NCI-H2196 (cell line): ENCODE results near the gene C4orf50.
"Not testable (repeated sequence)": the region's sequence is repeated elsewhere in the genome, so short reads cannot be mapped to it uniquely, and the experiment has no call there.

Experiments
- DNase-seq: peaks from one replicate; lab custom pipeline; 2025; ENCODE audit not compliant: unreplicated experiment; lab: John Stamatoyannopoulos, UW

The C4orf50 gene

DNA sequence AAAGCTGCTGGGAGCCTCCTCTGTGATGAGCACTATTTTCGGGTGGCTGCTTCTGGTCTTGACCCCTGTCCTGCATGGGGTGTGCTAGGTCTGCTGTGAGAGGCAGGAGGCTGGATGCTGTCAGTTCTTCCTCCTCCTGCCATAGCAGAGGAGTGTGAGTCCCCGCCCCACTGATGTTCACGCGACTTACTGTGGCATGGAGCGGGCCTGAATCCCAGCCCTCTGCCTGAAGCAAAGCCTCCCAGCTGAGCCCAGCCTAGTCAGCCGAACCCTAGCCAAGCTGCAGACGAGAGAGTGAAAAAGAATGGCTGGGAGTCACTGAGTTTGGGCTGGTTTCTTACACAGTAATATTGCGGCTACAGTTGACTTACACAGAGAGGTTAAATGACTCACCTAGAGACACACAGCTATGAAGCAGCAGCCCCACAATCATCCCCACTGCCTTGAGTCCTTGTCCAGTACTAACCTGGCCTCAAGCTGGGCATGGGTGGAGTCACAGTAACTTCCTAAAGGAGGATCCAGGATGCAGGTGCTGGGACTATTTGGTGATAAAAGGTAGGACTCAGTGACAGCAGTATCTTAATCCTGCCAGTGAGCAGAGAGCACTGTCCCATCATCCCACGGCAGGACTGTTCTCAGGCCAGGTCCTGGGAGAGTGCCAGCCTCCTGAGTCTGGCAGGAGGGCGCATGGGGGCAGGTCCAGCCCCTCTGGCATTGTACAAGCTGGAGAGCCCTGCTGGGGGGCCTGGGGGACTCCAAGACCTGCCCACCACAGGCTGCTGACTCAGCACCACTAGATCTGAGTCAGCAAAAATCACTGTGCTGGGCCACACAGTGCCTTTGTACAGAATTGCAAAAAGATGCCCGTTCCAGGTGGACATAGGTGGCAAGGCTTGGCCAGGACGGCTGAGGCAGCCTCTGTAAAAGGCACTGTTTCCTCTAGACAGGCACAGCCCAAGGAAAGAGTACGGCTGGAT, 65.0 kb downstream of the C4orf50 start:
- no peak for DNase-seq

DNA sequence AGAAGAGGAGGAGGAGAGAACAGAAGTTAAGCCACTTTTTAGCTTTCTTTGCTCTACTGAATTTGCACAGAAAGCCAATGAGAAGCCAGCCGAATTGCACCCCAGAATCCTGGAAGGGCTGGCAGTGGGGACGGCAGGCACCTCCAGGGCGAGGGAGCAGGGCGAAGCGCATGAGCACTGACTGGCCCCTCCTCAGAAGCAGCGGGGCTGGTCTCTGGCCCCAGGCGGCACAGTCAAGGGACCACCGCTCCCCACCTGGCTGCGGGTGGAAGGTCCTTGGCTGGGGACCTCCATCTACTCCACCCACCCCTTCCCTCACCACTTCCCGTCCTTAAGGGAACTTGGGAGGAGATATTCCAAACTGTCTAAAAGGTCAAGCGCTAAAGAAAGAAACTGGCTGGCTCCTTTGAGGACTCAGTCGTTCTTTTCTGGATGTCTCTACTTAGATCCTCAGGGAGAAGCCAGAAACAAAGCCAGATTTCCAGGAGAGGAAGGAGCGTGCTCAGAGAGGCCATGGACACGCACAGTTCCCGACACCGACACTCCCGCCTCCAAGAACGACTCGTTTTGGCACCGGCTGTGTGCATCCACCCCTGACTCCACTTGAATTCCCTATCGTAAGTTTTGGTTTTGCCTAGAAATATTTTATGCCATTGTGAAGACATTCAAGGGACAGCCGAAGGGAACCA, 65.8 kb downstream of the C4orf50 start:
- DNase-seq: no peak

DNA sequence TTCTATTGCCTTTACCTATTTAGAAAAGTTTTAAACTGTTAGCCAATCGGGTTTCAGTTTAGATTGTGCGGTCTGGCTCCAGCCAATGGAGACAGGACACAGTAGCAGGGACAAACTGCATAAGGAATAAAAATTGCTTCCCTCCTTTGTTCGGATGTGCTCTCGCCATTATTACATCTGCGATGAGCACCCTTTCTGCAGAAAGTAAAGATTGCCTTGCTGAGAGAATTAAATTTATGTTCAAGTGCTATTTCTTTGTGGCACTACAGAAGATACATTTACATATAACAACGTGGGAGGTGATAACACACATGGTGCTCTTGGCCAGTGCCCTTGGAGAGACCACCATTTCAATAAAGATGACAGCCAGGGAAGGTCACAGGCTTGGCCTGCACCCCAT, 71.6 kb downstream of the C4orf50 start:
- DNase-seq: not testable (repeated sequence)

DNA sequence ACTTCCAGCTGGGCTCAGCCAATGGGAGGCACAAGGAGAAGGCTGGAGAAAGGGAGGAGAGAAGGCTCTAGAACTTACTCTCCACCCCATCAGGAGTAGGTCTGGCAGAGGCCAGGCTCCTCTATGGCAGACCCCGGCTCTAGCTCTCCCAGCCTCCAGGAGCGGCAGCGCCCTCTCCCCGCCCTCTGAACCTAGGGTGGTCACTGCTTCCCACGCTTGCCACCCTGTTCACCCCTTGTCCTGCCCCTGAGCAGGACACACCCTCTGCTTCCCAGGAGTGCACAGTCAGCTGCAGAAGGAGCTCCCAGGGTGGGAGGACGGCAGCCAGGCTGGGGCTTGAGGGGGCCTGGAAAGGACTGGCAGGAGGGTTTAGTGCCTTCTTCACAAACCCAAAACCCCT, 72.3 kb downstream of the C4orf50 start:
- DNase-seq: no peak

DNA sequence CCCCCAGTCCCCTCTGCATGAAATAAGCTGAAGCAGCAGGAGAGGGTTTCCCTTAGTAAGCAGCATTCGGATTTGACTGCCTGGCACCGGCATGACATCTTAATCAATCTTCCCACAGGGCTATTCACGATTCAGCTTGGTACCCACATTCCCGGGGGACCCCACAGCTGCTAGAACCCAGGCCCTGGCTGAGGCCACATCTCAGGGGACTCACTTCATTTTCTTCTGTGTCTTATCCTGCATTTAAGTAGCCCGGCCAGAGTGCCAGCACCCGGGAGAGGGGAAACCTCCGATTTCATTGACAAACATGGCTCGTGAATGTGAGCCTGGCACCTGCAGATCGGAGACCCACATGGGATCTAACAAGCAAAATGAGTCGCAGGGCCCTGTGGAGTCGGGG, 73.1 kb downstream of the C4orf50 start:
- no peak for DNase-seq

DNA sequence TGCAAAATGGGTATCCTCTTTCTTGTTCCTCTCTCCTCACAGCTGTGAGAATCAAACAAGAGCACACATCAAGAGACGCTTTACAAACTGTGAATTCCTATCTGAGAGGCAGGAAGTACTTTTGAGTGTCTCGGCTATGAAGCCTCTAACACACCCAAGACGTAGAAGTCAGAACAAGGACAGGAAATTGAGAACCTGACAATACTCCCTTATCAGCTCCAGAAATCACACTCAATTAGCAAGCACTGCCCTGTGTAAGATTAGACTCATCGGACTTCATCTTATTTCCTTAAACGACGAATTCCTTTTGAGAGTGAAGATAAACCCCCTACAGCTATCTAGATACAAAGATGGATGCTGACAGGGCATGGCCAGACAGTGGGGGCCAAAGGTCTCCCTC, 74.7 kb downstream of the C4orf50 start:
- no peak for DNase-seq

DNA sequence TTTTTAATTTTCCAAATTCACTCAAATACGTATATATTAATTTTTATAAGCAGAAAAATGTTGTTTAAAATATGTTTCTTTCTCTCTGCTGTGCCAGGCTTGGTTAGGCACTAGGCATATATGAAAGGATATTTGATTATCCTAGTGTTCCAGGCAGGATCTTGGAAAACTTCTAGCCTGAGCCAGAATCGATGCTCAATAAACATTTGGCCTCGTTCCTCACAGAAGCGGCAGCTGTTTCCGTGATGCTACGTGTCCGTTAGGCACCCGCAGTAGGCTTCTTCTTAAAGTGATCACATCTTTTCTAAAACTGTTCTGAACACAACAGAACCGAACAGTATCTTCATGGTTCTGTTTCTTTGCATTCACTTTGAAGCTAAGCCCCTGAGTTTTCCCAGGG, 75.3 kb downstream of the C4orf50 start:
- DNase-seq: no peak

DNA sequence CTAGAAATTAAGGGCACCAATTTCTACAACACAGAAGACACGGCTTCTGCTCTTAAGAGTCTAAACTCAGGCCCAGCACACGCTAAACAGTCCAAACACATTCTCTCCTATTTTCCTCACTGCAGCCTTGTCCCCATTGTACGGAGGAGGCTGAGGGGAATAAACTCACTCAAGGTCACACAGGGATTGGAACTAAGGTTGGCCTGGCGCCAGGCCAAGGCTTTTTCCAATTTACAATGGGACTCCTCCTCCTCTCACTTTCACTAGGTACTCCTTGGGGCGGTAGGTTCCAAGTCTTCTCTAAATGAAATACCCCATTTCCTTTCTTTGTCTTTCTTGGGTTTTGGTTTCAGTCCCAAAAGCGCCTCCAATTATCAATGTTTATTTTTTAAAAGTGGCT, 76.6 kb downstream of the C4orf50 start:
- no peak for DNase-seq

DNA sequence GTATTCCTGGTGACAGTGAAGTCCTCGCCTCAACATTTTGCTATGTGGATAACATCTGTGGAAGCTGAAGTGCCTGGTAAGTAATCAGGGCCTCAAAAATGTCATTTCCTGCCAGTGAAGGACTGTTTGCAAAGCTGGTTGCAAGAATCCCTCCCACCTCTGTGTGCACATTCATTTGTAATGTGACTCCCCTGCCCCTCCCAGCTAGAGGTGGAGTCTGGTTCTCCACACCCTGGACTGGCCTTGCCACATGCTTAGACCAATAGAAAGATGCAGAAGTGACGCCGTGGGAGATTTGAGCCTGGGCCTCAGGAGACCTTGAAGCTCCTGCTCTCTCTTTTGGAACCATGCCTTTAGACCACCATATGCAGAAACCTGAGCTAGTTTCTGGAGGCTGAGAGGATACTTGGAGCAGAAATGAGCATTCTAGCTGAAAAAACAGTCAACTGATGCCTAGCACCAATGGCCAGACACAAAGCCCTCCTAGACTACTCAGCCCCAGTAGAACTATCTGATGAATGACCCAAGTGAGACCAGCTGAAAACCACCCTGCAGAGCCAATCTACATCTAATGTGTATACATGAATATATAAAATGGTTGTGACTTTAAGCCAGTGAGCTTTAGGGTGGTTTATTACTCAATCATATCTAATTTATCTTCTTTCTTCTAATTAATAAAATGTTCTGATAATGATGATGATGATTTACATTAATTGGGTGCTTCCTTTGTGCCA, 77.6 kb downstream of the C4orf50 start:
- DNase-seq: peak; percentile 69

DNA sequence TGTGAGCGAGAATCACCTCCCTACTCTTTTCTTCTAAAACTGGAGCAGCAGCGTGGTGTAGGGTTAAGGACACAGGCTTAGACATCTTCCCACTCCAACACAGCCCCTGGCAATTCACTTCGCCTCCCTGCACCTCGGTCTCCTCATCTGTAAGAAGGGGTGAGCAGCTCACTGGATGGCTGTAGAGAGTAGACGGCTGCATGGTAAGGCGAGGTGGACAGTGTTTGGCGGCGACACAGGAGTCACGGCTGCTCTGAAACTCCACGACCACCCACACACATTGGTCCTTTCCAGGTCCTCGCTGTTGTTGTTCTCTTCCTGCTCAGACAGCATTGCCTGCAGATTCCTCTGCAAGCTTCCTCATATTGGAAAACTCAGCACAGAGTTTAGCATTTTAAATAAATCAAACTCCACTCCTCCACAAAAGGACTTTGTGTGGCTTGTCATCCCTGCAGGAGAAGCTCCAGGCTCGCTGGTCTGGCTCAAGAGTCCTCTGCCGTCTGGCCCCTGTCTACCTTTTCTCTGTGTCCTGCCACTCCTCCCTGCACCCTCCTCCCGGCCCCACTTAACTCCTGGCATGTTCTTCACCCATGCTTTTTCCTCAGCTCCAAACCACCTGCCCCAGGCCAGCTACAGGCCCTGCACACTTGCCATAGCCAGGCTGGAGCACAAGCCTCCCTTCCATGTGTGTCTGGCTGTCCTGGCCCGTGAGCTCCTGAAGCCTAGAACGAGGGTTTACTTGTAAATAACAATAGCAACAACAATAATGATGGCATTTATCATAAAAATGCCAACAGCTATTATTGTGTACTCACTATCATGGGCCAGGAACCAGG, 84.0 kb downstream of the C4orf50 start:
- no peak for DNase-seq

DNA sequence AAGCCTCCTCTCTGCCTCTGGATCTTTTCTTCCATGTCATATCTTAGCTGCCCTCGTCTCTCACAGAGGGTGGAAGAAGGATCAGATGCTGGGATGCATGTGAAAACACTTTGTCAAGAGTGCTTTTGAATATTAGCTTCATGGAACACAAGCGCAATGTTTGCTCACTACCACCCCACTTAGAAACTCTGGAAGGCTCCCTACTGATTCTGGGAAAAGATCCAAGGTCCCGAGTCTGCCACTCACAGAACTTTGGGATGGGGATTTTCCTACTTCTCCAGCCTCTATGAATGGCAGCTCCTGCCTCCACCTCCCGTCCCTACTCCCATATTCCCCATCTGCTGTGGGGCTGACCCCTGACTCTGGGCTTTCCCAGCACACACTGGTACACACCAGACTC, 85.1 kb downstream of the C4orf50 start:
- DNase-seq: peak; percentile 22

DNA sequence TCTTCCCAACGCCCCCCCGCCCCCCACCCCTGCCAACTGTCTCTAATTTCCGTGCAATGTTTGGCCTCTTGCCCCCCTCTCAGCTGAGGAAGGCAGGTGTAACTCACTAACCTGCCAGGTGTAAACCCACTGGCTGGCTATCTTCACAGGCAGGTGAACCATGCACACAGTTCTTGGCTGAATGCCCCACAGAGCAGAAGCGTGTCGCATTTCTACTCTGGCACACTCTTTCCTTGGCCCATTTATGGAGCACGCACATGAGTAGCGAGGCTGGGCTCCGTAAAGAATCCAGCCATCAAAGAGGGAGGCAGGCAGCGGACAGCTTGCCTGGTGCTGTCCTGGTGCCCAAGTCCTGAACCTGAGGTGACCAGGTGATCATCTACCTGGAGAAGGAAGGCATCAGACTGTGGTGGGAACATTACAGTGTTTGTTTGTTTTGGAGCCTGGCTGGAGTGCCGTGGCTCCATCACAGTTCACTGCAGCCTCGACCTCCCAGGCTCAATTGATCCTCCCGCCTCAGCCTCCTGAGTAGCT, 86.1 kb downstream of the C4orf50 start:
- DNase-seq: peak; percentile 89

DNA sequence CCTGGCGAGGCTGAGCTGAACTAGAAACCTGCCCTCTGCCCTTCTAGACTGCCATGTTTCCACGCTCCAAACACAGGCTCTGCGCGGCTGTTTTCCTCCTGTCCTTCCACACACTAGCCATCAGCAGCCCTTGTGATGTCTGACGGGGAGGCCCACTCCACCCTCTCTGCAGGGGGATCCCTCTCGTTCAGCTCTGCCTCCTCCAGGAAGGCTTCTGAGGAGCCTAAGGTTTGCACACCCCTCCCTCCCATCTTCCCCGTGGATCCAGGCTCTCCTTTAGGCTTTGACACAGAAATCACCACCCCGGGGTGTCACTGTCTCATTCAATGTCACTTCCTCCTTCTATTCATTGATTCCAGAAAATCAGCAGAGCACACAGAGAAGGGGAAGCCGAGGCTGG, 86.7 kb downstream of the C4orf50 start:
- no peak for DNase-seq

DNA sequence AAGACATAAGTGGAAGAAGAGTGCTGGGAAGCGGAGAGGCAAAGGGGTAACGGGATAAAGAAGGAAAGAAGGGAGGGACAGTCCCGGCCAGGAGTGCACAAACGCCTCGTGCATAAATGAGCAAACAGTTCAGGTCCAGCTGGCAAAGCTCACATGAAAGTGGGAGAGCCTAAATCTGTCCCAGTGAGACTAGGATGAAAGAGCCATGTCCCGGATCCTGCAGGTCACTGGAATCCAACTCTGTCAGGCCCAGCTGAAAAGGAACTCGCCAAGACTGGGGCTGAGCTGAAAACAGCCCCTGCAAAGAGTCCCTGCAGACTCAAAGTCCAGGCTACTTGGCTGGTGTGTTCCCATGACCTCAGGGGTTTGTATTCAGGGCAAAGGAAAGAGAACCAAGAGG, 87.4 kb downstream of the C4orf50 start:
- no peak for DNase-seq

DNA sequence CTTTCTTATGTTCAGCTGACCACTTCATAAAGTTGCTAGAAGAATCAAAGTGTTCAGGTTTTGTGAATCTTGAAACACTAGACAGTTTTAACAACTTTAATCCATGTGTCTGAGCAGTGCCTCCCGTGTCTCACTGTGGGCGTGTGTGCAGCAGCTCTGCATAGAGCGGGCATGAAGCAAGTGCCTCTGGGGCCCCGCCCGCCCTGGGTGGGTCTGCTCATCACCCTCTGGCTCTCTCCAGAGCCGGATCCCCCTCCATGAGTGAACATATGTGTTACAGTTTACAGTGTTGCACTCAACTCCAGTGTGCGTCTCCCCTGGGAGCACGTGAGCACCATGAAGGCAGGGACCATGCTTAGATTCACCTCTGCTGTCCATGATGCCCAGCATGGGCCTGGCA, 87.8 kb downstream of the C4orf50 start:
- no peak for DNase-seq

DNA sequence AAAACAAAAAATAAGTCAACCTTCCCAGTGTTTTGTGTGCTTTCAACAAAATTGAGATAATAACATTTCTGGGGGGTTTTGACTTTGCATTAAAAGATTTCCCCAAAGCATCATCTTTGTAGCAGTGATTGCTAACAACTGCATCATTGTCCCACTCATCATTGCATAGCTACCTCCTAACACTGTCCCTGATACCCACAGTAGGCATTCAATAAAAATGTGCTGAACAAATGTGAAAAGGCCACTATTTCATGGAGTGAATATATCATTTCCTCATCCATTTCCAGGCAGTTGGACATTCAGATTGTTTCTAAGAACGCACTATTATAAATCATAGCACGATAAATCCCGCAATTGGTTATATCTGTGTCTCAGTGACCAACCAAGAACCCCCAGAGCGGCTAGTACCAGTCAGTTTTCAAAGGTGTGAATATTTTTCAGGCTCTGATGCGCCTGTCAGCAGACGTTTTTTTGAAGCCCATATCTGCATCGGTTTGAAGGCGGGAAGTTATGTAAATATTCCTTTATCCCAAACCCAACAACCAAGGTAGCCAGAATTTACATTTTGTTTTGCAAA, 89.3 kb downstream of the C4orf50 start:
- no peak for DNase-seq

DNA sequence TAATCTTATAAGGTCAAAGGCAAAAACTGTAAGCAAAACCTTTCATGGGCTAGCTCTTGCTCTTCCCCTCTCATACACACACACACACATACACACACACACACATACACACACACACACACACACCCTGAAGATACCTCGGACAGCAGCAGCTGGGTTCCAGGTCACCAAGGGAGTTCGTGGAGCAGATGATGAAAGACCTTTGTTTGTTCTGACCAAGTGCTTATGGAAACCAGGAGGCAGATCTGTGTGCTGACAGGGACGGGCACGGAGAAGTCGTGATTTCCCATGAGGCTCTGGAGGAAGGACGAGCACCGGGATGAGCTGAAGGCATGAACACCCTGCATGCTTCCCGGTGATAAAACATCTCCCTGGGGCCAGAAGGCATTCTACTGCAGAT, 90.0 kb downstream of the C4orf50 start:
- peak; percentile 36 for DNase-seq

DNA sequence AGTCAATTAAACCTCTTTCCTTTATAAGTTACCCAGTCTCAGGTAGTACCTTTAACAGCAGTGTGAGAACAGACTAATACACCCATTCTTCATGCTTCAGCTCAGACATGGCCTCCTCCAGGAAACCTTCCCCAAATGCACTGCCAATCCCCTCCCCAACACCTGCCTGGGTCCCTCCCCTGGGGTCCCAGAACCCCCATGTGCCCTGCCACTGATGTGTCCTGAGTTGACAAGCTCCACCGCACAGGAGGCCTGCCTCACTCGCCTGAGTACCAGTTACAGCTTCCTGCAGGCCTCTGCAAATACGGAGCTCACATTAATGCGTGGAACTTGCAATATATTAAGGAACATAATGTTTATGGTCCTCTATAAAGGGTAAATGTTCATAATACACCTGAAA, 90.5 kb downstream of the C4orf50 start:
- no peak for DNase-seq

DNA sequence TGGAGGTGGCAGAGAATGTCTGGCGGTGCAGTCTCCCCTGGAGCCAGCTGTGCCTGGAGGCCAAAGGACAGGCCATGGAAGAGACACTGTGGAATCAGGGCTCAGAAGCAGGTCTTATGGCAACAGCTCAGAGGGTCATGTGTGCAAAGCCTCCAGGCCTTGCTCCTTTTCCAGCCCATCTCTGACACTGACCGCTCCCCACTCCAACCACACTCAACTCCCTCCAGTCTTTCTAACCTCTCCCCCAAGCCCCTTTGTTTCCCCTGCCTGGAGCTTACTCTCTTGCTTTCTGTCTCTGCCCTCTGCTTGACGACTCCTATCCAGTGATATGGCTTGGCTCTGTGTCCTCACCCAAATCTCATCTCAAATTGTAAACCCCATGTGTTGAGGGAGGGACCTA, 91.1 kb downstream of the C4orf50 start:
- DNase-seq: no peak

DNA sequence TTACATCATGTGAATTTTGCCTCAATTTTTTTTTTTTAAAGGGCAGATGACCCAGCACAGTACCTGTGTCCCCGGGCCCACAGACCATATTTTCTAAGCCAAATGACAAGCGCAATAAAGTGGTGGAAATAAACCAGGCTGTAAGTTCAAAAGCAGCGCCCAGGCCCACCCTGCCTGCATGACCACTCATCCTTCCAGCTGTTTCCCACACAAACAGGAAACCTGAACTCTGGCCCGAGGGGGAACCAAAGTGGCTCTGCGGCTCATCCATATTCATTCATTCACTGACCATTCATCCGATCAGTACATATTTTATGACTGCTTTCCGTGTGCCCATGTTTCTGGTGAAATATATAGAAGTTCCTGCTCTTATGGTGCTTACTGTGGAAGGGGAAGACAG, 91.6 kb downstream of the C4orf50 start:
- no peak for DNase-seq
